Measurements from ENCODE around the gene TMTC1.

DNA sequence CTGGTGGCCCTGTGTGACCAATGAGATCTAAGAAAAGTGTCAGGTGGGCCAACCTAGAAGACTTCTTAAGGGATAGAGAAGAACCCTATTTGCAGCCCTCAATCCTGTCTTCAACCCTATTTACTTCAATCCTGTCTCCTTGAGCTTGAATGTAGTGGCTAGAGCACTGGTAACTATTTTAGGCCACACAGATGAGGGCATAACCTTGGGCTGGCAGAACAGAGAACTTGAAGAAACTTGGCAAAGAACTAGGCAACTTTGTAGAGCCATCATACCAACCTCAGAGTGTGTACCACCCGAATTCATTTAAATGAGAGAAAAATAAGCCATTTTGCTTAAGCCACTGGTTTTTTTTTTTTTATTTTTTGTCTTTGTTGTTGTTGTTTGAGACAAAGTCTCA is 94.8 kb downstream of the TMTC1 start:
- TF ChIP-seq, protein P1, sequence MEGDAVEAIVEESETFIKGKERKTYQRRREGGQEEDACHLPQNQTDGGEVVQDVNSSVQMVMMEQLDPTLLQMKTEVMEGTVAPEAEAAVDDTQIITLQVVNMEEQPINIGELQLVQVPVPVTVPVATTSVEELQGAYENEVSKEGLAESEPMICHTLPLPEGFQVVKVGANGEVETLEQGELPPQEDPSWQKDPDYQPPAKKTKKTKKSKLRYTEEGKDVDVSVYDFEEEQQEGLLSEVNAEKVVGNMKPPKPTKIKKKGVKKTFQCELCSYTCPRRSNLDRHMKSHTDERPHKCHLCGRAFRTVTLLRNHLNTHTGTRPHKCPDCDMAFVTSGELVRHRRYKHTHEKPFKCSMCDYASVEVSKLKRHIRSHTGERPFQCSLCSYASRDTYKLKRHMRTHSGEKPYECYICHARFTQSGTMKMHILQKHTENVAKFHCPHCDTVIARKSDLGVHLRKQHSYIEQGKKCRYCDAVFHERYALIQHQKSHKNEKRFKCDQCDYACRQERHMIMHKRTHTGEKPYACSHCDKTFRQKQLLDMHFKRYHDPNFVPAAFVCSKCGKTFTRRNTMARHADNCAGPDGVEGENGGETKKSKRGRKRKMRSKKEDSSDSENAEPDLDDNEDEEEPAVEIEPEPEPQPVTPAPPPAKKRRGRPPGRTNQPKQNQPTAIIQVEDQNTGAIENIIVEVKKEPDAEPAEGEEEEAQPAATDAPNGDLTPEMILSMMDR (IDR thresholded peaks at IDR 0.05), result no peak
- no peak for TF ChIP-seq POLR2A (IDR thresholded peaks at IDR 0.05)

Data from uterus (tissue), 2 donors.